Cerebellar nuclear complex (tissue), 1 donor: ENCODE data around the gene GATA6.
"Not testable (repeated sequence)": the region's sequence is repeated elsewhere in the genome, so short reads cannot be mapped to it uniquely, and the experiment has no call there.

Experiments
- DNase-seq, 2 experiments: peaks; one replicate each; lab custom pipeline; 2025; lab: John Stamatoyannopoulos, UW

GATA6 gene

DNA sequence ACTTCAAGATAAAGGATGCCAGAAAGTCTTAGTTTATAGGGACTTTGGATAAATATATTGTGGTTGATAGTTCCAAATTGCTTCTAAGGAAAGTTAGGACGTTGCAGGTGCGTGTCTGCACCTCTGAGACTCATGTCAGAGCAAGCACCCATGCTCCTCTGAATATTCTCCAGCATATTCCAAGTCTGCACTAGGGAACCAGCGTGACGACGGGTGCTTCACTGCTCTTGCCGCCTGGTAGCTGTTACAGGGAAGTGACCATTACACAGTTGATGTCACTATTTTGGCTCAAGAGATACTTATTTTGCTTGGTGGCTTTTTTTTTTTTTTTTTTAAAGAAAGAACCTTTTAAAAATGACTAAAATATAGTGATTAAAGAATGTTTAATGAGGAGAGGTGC, 35.6 kb downstream of the GATA6 start:
- no peak for DNase-seq

GRCh38 chr18:22207021-22207758, 37.8 kb downstream of the GATA6 start:
- no peak for DNase-seq

DNA sequence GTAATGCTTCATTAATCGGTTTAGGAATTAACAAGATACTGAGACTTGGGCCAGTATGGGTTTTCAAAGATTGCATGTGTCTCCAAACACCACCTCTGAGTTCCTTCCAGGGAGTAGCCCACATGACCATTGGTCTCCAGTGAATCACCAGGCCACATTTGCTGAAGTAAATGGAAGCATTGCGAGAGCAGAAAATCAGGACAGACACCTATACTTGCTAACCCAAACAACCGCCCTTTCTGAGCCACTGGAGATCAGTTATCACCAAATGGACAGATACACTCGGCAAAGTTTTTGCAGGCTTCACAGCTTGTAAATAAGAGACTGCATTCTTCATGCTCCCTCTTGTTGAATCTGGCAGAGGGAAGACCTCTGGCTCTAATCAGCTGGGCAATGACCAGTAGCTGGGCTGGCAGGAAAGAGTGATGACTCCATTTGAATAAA, 40.9 kb downstream of the GATA6 start:
- no peak for DNase-seq

GRCh38 chr18:22211657-22212056, 42.3 kb downstream of the GATA6 start:
- DNase-seq = no peak

DNA sequence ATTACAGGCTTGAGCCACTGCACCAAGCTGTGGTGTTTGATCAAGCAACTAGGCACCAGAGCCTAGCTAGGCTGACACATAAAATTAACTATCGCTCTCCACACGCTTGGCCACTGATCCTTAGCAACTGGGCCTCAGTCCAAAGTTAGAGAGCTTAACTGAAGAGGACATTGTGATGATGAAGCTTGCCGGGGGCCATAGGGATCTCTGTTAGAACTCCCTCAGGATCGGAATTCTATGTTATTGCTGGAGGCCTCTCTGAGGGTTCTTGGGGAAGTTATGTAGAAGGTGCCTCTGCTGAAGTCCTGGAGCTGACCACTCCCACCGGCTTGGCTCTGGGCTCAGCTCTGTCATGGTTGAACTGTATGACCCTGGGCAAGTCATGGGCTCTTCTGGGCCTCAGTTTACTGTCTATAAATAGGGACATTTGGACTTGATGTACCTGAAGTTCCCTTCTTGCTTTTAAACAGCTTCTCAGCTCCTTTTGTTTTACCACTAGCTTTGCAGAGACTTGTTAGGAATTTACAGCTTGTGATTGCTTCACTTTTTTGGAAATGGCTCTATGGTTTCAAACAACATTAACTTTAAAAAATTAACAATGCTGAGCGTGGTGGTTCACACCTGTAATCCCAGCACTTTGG, 44.1 kb downstream of the GATA6 start:
- no peak for DNase-seq

- no peak for DNase-seq
Measured at GRCh38 chr18:22214731-22215528, 45.5 kb downstream of the GATA6 start.

- no peak for DNase-seq
Measured at GRCh38 chr18:22218835-22219234, 49.4 kb downstream of the GATA6 start.

GRCh38 chr18:22219568-22220355, 50.4 kb downstream of the GATA6 start:
- no peak for DNase-seq

GRCh38 chr18:22220585-22220984, 51.2 kb downstream of the GATA6 start:
- DNase-seq = not testable (repeated sequence)

- DNase-seq = no peak
Measured at GRCh38 chr18:22221350-22221749, 52.0 kb downstream of the GATA6 start.

DNA sequence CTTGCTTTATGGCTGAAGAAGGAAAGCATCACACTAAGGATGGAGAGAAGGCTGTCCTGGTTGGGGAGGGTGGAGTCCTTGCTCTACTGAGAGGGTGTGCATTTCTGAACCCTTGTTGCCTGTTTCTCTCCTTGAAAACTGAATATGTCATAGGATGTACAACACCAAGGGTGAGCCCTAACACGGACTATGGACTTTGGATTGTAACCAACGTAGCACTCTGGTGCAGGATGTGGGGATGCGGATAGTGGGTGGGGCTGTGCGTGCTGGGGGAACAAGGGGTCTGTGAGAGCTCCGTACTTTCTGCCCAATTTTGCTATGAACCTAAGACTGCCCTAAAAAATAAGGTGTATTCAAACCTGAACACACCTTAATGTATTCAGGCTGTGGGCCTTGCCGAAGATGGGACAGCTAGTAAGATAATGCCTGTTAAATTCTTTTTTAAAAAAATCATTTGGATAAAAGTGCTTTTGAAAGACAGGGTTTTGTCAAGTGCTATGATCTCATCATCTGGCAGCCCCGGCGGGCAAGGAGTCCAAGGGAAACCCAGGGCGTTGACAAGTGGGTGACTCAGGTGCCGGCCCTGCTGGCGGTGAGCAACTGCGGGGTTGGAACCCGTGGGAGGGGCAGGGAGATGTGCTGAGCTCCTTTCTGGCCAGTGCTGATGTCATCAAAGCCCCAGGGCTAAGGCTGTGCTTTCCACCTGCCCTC, 54.0 kb downstream of the GATA6 start:
- DNase-seq = no peak

- DNase-seq = no peak
Measured at GRCh38 chr18:22223965-22224322, 54.6 kb downstream of the GATA6 start.

GRCh38 chr18:22224339-22224738, 55.0 kb downstream of the GATA6 start:
- no peak for DNase-seq

- no peak for DNase-seq
Measured at GRCh38 chr18:22226801-22227200, 57.4 kb downstream of the GATA6 start.

- DNase-seq = no peak
Measured at GRCh38 chr18:22228976-22229375, 59.6 kb downstream of the GATA6 start.

DNA sequence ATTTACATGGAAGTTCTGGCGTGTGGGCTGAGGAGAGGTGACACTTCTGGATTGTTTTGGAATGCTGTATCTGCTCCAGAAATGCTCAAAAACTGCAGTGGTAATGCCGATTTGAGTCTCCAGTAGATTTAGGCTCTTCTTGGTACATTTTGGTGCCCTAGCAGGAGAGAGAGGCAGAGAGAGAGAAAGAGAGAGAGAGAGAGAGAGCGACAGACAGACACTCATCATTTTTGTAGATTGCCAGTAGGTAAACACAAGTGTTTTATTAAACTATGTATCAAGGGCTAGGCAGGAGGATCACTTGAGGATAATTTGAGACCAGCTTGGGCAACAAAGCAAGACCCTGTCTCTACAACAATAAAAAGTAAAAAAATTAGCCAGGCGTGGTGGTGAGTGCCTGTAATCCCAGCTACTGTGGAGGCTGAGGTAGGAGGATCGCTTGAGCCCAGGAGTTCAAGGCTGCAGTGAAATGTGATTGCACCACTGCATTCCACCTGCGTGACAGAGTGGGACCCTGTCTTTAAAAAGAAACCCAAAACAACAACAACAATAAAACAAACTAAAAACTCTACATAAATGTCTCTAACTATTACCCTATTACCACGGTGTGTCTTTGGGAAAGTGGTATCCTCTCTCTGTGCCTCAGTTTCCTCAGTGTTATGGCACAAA, 60.2 kb downstream of the GATA6 start:
- DNase-seq = no peak

DNA sequence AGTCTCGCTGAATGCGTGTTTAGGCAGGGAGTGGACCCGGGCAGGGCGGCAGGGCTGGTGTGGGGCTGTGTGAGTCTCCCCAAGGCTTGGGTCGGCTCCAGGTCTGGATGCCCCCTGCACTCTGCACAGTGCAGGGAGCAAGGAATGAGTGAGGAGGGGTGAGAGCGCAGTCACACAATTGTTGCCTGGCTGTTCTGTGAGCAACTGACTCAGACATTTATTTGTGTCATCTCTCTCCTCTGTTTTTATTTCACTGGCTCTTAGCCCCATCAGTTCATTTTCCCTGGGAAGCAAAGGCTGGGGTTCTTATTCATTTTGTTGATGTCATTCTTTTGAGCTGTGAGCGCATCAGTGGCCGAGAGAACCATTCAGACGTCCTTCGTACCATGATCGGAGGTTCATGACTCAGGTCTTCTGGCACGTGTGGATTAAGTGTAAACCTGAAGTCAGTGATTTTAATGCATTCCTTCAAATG, 61.1 kb downstream of the GATA6 start:
- DNase-seq = no peak

GRCh38 chr18:22233266-22233665, 63.9 kb downstream of the GATA6 start:
- DNase-seq = no peak

GRCh38 chr18:22238036-22238435, 68.6 kb downstream of the GATA6 start:
- no peak for DNase-seq

DNA sequence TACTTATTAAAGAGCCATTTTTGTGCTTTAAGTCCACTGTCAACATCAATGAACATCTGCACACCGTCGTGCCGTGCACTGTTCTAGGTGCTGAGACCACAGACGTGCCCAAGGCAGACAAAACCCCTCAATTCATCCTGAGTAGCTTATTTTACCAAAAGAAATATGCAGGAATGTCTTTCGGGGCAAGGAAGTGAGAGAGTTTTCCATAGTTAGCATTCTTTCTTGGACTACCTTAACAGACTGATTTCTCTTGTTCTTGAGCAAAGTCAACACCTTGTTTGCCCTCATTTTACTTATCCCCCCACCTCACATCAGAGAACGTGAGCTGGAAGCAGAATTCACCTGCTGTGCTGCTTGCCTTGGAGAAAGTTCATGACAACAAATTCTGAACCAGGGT, 69.3 kb downstream of the GATA6 start:
- no peak for DNase-seq

- no peak for DNase-seq
Measured at GRCh38 chr18:22241921-22242361, 72.6 kb downstream of the GATA6 start.
